HG03064 (cell line): ENCODE results near the gene FBXW10.
"Not testable (repeated sequence)": the region's sequence is repeated elsewhere in the genome, so short reads cannot be mapped to it uniquely, and the experiment has no call there.

Experiments used
- ATAC-seq: cut with Tn5 transposase; IDR thresholded peaks from one replicate; pipeline ENCODE4 v1.9.1; 2021; ENCODE audit warnings: low read depth; ENCODE audit not compliant: unreplicated experiment

FBXW10 gene

GRCh38 chr17:18816489-18817371, 72.9 kb downstream of the FBXW10 start:
- ATAC-seq, result not testable (repeated sequence)

DNA sequence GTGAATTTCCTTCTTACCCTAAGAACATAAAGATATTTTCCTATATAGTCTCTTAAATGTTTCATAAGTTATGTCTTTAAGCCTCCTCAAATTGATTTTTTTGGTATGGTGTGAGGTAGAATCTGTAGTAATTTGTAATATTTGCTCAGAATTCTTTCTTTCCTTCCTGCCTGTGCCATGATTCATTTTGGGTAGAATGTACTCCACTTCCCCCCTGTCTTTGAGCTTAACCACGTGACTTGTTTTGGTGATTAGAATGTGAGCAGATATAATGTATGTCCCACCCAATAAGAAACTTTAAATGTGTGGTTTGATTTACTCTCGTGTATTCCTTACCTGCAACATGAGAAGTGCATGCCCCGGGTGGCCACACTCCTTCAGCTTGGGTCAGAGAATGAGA, 77.6 kb downstream of the FBXW10 start:
- not testable (repeated sequence) for ATAC-seq

- not testable (repeated sequence) for ATAC-seq
Observed at GRCh38 chr17:18827613-18828012, 83.8 kb downstream of the FBXW10 start.
